Measurements from ENCODE around the gene NF2. TPM values are rescaled to one million over a fixed set of nuclear protein-coding genes. Genes with fewer than 3 reads are reported as not detected.

NF2 gene
- total RNA-seq, 1 donor: 21.7 TPM

DNA sequence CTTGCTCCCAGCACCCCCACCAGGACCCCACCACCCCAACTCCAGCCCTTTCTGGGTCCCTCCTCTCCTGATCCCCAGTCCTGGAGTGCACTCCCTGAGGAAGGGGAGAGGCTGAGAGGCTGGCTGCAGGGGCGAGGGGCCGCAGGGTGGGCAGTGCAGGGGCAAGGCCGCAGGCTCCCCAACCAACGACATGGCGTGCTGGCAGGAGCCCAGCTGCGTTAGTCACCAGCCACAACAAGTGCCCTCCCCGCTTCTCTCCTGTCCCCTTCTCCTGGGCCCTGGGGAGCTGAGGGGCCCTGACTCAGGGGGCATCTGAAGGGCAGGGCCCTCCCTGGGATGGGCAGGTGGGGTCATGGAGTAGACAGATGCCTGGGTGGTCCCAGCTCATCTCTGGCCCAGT lies 118.7 kb downstream of the NF2 start:
- H3K27me3 ChIP-seq (ENCODE audit: insufficient read depth, low read length): peaks cover 24% of the 10 kb centered on the region
- no peak overlapping the region for H3K4me3 ChIP-seq (ENCODE audit: low read length)
- no peaks in the 10 kb centered on the region for H3K4me1 ChIP-seq (ENCODE audit: insufficient read depth, low read length)
- no peaks in the 10 kb centered on the region for H3K9me3 ChIP-seq (ENCODE audit: low read depth, low read length)

- no peaks in the 10 kb centered on the region for H3K4me1 ChIP-seq (ENCODE audit: insufficient read depth, low read length)
- H3K4me3 ChIP-seq (ENCODE audit: low read length): no peak overlapping the region
- H3K27me3 ChIP-seq (ENCODE audit: insufficient read depth, low read length): peaks cover 24% of the 10 kb centered on the region
- H3K9me3 ChIP-seq (ENCODE audit: low read depth, low read length): no peaks in the 10 kb centered on the region
Measured at GRCh38 chr22:29722587-29722986, 119.2 kb downstream of the NF2 start.

- Histone ChIP-seq H3K27me3 (ENCODE audit: insufficient read depth, low read length) (peaks cover 15% of the 10 kb centered on the region), H3K4me3 (ENCODE audit: low read length) (no peak overlapping the region), H3K4me1 (ENCODE audit: insufficient read depth, low read length) (no peaks in the 10 kb centered on the region), H3K9me3 (ENCODE audit: low read depth, low read length) (no peaks in the 10 kb centered on the region)
Measured at GRCh38 chr22:29723766-29724165, 120.3 kb downstream of the NF2 start.

DNA sequence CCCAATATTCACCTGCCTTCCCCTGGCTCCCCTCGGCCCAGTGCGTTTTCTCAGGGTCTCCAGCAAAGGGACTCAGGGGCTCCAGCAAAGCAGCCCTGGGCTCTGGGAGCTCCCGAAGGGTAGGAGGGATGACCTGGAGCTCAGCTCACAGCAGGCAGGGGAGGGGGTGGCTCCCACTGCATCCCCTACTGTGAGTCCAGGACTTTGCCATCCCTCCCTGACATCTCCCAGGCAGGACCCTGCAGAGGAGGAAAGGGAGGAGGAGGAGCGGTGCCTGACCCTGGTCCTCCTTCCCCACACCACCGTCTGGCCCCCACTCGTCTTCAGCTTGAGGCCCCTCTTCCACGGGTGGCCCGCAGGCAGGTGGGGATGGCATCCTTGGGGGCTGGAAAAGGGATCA lies 121.4 kb downstream of the NF2 start:
- no peaks in the 10 kb centered on the region for H3K4me1 ChIP-seq (ENCODE audit: insufficient read depth, low read length)
- H3K27me3 ChIP-seq (ENCODE audit: insufficient read depth, low read length): peaks cover 7% of the 10 kb centered on the region
- no peaks in the 10 kb centered on the region for H3K9me3 ChIP-seq (ENCODE audit: low read depth, low read length)
- H3K4me3 ChIP-seq (ENCODE audit: low read length): no peak overlapping the region

DNA sequence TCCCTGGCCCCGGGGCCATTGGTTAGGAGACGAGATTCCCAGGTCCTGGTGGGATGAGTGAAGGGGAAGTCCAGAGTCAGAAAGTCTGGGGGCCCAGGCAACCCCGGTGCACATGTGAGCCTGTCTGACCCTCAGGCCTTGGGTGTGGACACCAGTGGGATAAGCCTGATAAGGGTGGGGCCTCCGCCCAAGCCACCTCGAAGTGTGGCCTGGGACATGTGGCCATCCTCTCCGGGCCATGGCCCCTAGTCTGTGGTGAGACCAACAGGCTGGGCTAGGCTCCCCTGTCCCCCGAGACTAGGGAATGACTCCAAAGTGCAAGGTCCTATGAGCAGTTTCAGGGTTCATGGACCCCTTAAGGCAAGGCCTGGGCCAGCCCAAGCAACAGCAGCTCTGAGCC lies 122.7 kb downstream of the NF2 start:
- Histone ChIP-seq H3K27me3 (ENCODE audit: insufficient read depth, low read length) (peaks cover 7% of the 10 kb centered on the region), H3K4me1 (ENCODE audit: insufficient read depth, low read length) (no peaks in the 10 kb centered on the region), H3K4me3 (ENCODE audit: low read length) (no peak overlapping the region), H3K9me3 (ENCODE audit: low read depth, low read length) (no peaks in the 10 kb centered on the region)

- H3K9me3 ChIP-seq (ENCODE audit: low read depth, low read length): no peaks in the 10 kb centered on the region
- H3K4me1 ChIP-seq (ENCODE audit: insufficient read depth, low read length): no peaks in the 10 kb centered on the region
- H3K4me3 ChIP-seq (ENCODE audit: low read length): no peak overlapping the region
- peaks cover 2% of the 10 kb centered on the region for H3K27me3 ChIP-seq (ENCODE audit: insufficient read depth, low read length)
Measured at GRCh38 chr22:29726512-29727130, 123.2 kb downstream of the NF2 start.

- Histone ChIP-seq H3K9me3 (ENCODE audit: low read depth, low read length) (no peaks in the 10 kb centered on the region), H3K27me3 (ENCODE audit: insufficient read depth, low read length) (no peaks in the 10 kb centered on the region), H3K4me3 (ENCODE audit: low read length) (no peak overlapping the region), H3K4me1 (ENCODE audit: insufficient read depth, low read length) (no peaks in the 10 kb centered on the region)
Measured at GRCh38 chr22:29727131-29727523, 123.7 kb downstream of the NF2 start.

DNA sequence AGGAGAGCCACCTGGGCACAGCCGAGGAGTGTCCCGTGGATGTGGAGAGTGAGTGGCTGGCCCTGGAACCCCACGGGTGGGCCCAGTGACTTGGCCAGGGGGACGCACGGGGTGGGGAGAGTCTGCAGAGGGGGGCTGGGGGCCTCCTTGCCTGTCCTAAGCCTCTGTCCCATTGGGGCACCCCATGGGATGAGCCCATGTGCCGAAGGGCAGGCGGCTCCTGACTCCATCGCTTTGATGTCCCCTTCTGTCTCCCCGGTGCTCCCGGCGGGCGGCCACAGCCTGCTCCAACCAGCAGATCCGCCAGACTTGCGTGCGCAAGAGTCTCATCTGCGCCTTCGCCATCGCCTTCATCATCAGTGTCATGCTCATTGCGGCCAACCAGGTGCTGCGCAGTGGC lies 125.7 kb downstream of the NF2 start:
- no peaks in the 10 kb centered on the region for H3K9me3 ChIP-seq (ENCODE audit: low read depth, low read length)
- no peaks in the 10 kb centered on the region for H3K4me1 ChIP-seq (ENCODE audit: insufficient read depth, low read length)
- H3K4me3 ChIP-seq (ENCODE audit: low read length): no peak overlapping the region
- H3K27me3 ChIP-seq (ENCODE audit: insufficient read depth, low read length): no peaks in the 10 kb centered on the region

DNA sequence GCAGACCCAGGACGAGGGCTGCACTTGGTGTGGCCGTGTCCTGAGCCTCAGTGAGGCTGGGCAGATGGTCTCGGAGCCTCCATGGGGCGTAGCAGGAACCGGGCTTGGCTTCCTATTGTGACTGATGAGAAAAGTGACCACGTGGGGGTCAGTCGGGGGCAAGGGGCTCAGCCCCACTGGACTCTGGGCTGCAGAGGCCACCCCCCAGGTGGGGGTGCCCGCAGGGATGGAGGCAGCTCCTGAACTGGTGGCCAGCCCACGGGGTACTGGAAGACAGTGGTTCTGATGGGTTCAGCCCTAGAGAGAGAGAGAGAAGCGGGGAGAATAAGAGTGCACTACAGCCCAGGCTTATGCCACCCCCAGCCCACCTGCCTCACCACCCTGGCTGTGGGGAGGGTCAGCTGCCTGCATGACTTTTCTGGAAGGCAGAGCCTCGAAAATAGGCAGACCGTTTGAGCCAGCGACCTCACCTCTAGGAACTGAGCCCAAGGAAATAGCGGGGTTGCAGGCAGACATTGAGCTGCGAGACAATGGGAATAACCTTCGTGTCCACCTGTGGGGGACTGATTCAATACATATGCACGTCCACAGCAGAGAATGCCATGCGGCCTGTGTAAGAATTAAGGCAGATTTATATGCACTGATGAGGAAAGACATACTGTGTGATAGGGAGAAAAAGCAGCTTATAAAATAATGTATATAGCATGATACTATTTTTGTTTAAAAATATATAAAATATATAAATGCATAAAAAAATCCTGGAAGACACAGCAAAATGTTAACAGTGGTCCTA lies 127.8 kb downstream of the NF2 start:
- H3K27me3 ChIP-seq (ENCODE audit: insufficient read depth, low read length): no peaks in the 10 kb centered on the region
- no peaks in the 10 kb centered on the region for H3K9me3 ChIP-seq (ENCODE audit: low read depth, low read length)
- H3K4me3 ChIP-seq (ENCODE audit: low read length): no peak overlapping the region
- H3K4me1 ChIP-seq (ENCODE audit: insufficient read depth, low read length): no peaks in the 10 kb centered on the region

DNA sequence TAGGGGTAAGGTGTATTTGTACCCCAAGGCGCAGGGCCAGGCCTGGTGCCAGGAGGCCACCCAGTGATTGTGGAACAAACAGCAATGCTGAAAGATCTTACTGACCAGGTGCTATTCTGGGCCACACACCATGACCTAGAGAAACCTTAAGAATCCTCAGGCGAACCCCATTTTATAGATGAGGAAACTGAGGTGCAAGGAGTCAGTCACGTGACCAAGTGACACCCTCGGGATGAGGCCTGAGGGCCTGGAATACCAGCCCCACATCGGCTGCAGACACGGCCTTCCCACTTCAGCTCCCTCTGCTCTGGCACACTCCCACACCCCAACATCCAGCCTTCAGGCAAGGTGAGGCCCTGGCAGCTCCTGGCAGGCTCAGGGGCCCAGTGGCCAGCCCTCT lies 129.4 kb downstream of the NF2 start:
- H3K27me3 ChIP-seq (ENCODE audit: insufficient read depth, low read length): no peaks in the 10 kb centered on the region
- no peaks in the 10 kb centered on the region for H3K9me3 ChIP-seq (ENCODE audit: low read depth, low read length)
- H3K4me3 ChIP-seq (ENCODE audit: low read length): no peak overlapping the region
- H3K4me1 ChIP-seq (ENCODE audit: insufficient read depth, low read length): no peaks in the 10 kb centered on the region

DNA sequence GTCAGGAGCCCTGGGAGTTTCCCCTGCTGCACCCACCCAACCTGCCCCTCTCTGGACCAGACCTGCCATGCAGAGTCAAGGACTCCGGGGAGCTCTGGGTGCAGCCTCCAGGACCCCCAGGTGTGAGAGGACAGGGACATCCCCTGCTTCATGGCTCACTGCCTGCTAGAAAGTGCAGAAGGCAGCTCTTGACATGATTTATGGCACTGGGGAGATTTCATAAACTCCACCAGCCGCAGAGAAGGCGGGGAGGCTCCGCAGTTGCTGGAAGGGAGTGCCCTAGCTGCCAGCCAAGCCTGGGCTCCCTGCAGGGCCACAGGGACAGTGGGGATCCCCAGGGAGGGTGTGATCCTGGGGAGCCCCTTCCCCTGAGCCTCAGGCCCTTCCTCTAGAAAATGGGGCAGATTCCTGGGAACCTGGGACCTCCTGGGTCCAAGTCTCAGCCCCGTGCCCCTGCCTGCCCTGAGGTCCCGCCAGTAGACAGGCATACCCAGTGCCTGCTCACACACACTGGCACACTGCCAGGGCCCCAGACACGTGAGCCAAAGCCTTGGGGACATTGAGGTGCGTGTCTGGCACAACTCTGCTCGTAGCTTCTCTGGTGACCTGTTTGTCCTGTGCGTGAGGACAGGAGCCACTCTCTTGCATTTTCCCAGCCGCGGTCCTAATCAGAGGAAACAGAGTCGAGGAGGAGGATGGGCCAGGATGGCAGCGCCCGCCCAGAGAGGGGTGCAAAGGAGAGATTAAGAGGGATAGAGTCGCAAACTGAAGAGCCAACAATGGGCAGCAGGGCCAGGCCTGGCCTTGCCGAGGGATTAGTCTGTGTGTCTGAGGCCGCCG lies 130.1 kb downstream of the NF2 start:
- Histone ChIP-seq H3K4me1 (ENCODE audit: insufficient read depth, low read length) (no peaks in the 10 kb centered on the region), H3K9me3 (ENCODE audit: low read depth, low read length) (no peaks in the 10 kb centered on the region), H3K27me3 (ENCODE audit: insufficient read depth, low read length) (no peaks in the 10 kb centered on the region), H3K4me3 (ENCODE audit: low read length) (no peak overlapping the region)

DNA sequence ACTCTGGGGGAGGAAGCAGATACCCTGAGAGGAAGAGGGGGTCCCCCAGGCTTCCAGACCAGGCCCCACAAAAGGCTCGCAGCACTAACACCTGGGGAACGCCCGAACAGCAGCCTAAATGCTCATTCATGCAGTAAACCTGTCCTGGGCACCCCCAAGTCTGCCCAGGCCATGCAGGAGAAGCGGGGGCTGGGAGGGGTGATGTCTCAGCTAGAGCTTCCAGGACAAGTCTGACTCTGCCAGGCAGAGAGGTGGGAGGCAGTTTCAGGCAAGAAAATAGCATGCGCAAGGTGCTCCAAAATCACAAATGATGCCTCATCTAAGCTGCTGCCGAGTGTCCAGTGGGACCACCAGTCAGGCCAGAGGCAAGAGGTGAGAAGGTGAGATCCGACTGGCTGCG lies 131.0 kb downstream of the NF2 start:
- no peaks in the 10 kb centered on the region for H3K27me3 ChIP-seq (ENCODE audit: insufficient read depth, low read length)
- no peaks in the 10 kb centered on the region for H3K9me3 ChIP-seq (ENCODE audit: low read depth, low read length)
- H3K4me3 ChIP-seq (ENCODE audit: low read length): no peak overlapping the region
- H3K4me1 ChIP-seq (ENCODE audit: insufficient read depth, low read length): no peaks in the 10 kb centered on the region

- Histone ChIP-seq H3K9me3 (ENCODE audit: low read depth, low read length) (no peaks in the 10 kb centered on the region), H3K27me3 (ENCODE audit: insufficient read depth, low read length) (no peaks in the 10 kb centered on the region), H3K4me3 (ENCODE audit: low read length) (no peak overlapping the region), H3K4me1 (ENCODE audit: insufficient read depth, low read length) (no peaks in the 10 kb centered on the region)
Measured at GRCh38 chr22:29734838-29735237, 131.4 kb downstream of the NF2 start.

DNA sequence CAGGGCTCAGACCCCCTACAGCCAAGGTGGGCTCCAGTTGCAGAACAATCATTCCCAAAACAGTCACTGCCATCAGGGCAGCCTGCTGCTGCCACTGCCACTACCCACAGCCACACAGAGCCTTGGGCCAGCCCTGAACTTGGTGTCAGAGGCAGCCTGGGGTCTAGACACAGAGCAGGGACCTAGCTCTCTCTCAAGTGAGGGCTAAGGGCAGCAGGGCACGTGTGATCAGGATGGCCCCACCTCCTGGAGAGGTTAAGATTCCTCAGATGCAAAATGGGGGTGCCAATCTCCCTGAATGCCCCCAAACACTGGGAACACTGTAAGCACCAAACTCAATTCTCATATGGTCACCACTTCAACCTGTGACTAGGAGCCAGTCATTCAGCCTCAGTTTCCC lies 132.0 kb downstream of the NF2 start:
- no peaks in the 10 kb centered on the region for H3K27me3 ChIP-seq (ENCODE audit: insufficient read depth, low read length)
- no peaks in the 10 kb centered on the region for H3K4me1 ChIP-seq (ENCODE audit: insufficient read depth, low read length)
- H3K9me3 ChIP-seq (ENCODE audit: low read depth, low read length): no peaks in the 10 kb centered on the region
- H3K4me3 ChIP-seq (ENCODE audit: low read length): no peak overlapping the region
